Activated naive CD8-positive, alpha-beta T cell (primary cell): ENCODE results near the gene APOBEC3A.
A peak's percentile ranks its signal among the peaks of the same experiment; 100 is the strongest.

Source experiments
- H3K27ac Mint-ChIP-seq: one replicate; pipeline ENCODE4 v1.8.0; 2021; ENCODE audit warnings: mixed read lengths
- H3K27me3 Mint-ChIP-seq: one replicate; pipeline ENCODE4 v1.8.0; 2021; ENCODE audit warnings: mixed read lengths
- H3K36me3 Mint-ChIP-seq: one replicate; pipeline ENCODE4 v1.8.0; 2021; ENCODE audit warnings: mixed read lengths
- H3K4me1 Mint-ChIP-seq: one replicate; pipeline ENCODE4 v1.8.0; 2021; ENCODE audit warnings: low read depth, mixed read lengths
- H3K4me3 Mint-ChIP-seq: one replicate; pipeline ENCODE4 v1.8.0; 2021; ENCODE audit warnings: mild to moderate bottlenecking, mixed read lengths
- H3K9me3 Mint-ChIP-seq: one replicate; pipeline ENCODE4 v1.8.0; 2021; ENCODE audit warnings: low read depth, mixed read lengths

Gene APOBEC3A

GRCh38 chr22:38957046-38957770 lies at the start of gene APOBEC3A:
TSS of gene APOBEC3A (plus strand) at chr22:38957609. CDS start at chr22:38957692, 83 bp downstream.
- Mint-ChIP-seq H3K36me3 (no peaks in the 10 kb centered on the region), H3K27me3 (peaks cover 1% of the 10 kb centered on the region), H3K4me1 (peaks cover 14% of the 10 kb centered on the region), H3K9me3 (no peaks in the 10 kb centered on the region), H3K4me3 (no peak within 1 kb of the TSS), H3K27ac (no peak within 1 kb of the TSS)

DNA sequence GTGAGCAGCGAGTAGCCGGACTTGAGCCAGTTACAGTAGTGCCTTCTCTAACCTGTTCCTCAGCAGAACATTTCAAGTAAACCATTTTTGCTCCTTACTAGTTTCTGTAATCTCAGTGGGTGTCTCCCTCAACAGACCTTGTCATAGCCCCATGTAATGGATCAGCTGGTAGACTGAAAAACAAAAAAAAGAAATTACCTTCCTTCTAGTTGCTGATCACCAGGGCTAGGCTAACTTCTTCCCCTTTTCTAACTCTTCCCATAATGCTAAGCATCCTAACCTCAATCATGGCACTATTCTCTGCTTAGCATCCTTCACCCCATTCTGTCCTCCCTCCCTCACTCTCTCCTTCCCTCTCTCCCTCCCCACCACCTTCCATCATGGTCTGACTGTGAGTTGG lies 49.6 kb upstream of the APOBEC3A start:
- H3K4me1 Mint-ChIP-seq = no peaks in the 10 kb centered on the region
- H3K4me3 Mint-ChIP-seq = no peak overlapping the region
- H3K9me3 Mint-ChIP-seq = no peaks in the 10 kb centered on the region
- H3K27ac Mint-ChIP-seq = no peak overlapping the region
- peaks cover 14% of the 10 kb centered on the region for H3K27me3 Mint-ChIP-seq
- peaks cover 2% of the 10 kb centered on the region for H3K36me3 Mint-ChIP-seq

GRCh38 chr22:38911434-38911833 lies 46.0 kb upstream of the APOBEC3A start:
- H3K27me3 Mint-ChIP-seq = peaks cover 13% of the 10 kb centered on the region
- H3K4me1 Mint-ChIP-seq = no peaks in the 10 kb centered on the region

GRCh38 chr22:38919631-38920190 lies 37.7 kb upstream of the APOBEC3A start:
- no peak overlapping the region for H3K27ac Mint-ChIP-seq
- H3K9me3 Mint-ChIP-seq = no peaks in the 10 kb centered on the region
- no peaks in the 10 kb centered on the region for H3K36me3 Mint-ChIP-seq
- no peak overlapping the region for H3K4me3 Mint-ChIP-seq
- peaks cover 9% of the 10 kb centered on the region for H3K27me3 Mint-ChIP-seq
- no peaks in the 10 kb centered on the region for H3K4me1 Mint-ChIP-seq

More at GRCh38 chr22:38911434-38911833, 46.0 kb upstream of the APOBEC3A start:
- no peak overlapping the region for H3K27ac Mint-ChIP-seq
- H3K9me3 Mint-ChIP-seq = no peaks in the 10 kb centered on the region
- H3K36me3 Mint-ChIP-seq = no peaks in the 10 kb centered on the region
- H3K4me3 Mint-ChIP-seq = no peak overlapping the region

DNA sequence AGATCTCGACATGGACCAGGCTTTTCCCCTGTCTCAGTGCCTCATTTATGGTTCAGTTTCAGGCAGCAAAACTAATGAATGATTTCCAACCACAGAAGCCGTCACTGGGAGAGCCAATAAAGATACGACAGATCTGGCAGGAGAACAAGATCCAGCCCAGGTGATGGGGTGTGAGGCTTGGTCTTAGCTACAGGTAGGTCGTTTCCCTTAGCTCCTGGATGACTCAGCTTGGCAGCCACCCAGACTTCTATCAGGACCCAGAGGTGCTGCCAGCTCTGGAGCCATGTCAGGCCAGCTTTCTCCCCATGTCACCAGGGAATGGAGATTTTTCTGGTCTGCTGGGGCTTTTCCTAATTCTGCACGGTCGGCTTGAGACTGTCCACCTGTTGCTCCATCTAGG lies 36.3 kb upstream of the APOBEC3A start:
- Mint-ChIP-seq H3K4me3 (no peak overlapping the region), H3K4me1 (no peaks in the 10 kb centered on the region), H3K27me3 (peaks cover 8% of the 10 kb centered on the region), H3K36me3 (peaks cover 2% of the 10 kb centered on the region), H3K27ac (no peak overlapping the region), H3K9me3 (no peaks in the 10 kb centered on the region)

- no peaks in the 10 kb centered on the region for H3K4me1 Mint-ChIP-seq
- no peaks in the 10 kb centered on the region for H3K9me3 Mint-ChIP-seq
- peaks cover 2% of the 10 kb centered on the region for H3K36me3 Mint-ChIP-seq
- no peak overlapping the region for H3K4me3 Mint-ChIP-seq
- H3K27me3 Mint-ChIP-seq = peaks cover 8% of the 10 kb centered on the region
- H3K27ac Mint-ChIP-seq = no peak overlapping the region
Observed at GRCh38 chr22:38921806-38922205, 35.6 kb upstream of the APOBEC3A start.

DNA sequence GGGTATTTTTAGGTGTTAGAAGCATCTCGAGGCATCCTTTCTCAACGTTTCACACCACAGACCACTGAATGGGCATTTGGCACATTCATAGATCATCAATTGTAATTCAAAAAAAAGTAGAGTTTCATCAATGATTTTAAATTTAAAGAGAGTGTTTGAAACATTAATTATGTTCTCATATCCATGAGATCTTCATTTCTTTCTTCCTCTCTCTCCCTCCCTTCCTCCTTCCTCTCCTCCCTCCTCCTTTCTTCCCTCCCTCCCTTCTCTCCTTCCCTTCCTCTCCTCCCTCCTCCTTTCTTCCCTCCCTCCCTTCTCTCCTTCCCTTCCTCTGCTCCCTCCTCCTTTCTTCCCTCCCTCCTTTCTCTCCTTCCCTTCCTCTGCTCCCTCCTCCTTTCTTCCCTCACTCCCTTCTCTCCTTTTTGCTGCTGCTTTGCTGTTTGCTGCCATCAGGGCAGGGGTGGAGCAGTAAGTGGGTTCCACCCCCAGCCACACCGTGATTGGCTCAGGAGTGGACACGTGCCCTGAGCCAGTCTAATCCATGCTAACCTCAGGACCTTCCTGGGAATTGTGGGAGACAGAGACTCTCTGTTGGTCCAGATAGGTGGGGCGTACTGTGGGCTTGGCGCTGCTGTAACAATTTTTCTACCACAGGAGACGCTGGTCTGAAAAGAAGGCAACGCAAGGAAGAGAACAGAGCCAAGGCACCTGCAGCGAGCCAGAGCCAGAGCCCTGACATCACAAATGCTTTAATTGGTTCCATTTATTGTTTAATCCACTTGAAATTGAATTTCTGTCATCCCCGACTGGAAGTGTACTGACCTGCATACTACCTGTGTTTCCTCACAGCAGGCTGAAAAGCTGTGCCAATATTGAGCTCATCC lies 33.7 kb upstream of the APOBEC3A start:
- no peaks in the 10 kb centered on the region for H3K9me3 Mint-ChIP-seq
- H3K27me3 Mint-ChIP-seq = peaks cover 11% of the 10 kb centered on the region
- H3K27ac Mint-ChIP-seq = no peak overlapping the region
- peaks cover 3% of the 10 kb centered on the region for H3K36me3 Mint-ChIP-seq
- H3K4me1 Mint-ChIP-seq = peaks cover 4% of the 10 kb centered on the region
- H3K4me3 Mint-ChIP-seq = no peak overlapping the region

DNA sequence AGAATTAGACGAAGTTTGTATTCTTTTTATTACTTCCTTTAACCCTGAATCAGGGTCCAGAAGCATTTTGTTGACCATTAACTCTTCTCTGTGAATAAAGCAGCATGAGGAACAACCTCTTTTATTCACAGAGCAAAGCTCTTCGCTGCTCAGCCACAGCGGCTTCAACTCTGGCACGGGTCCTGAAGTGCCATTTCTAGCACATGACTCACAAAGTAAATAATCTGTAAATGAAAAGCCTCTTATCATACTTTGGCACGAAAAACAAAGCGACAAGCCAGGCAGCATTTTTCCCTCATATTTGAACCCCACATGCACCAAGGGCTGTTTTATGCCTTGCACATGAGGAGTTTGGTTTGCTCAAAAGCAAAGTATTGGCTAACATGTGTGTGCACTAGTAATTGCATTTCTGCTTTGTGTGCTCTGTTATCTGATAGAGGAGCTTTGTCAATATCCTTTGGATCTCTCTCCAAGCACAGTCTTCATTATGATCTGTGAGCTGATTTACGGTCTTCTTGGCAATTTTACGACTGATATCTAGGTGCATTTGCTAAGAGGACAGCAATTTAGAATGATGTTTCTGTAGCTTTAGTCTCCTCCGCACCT lies 33.0 kb upstream of the APOBEC3A start:
- Mint-ChIP-seq H3K4me3 (no peak overlapping the region), H3K9me3 (no peaks in the 10 kb centered on the region), H3K27me3 (peaks cover 13% of the 10 kb centered on the region), H3K4me1 (peaks cover 4% of the 10 kb centered on the region), H3K27ac (no peak overlapping the region), H3K36me3 (peaks cover 3% of the 10 kb centered on the region)

GRCh38 chr22:38925571-38926041 lies 31.8 kb upstream of the APOBEC3A start:
- Mint-ChIP-seq H3K9me3 (no peaks in the 10 kb centered on the region), H3K27me3 (peaks cover 13% of the 10 kb centered on the region), H3K36me3 (peaks cover 3% of the 10 kb centered on the region), H3K4me1 (peaks cover 4% of the 10 kb centered on the region), H3K27ac (no peak overlapping the region), H3K4me3 (no peak overlapping the region)

- H3K27ac Mint-ChIP-seq = no peak overlapping the region
- peaks cover 4% of the 10 kb centered on the region for H3K4me1 Mint-ChIP-seq
- peaks cover 3% of the 10 kb centered on the region for H3K36me3 Mint-ChIP-seq
- H3K4me3 Mint-ChIP-seq = peak overlapping the region; percentile 69
- peaks cover 13% of the 10 kb centered on the region for H3K27me3 Mint-ChIP-seq
- H3K9me3 Mint-ChIP-seq = no peaks in the 10 kb centered on the region
Observed at GRCh38 chr22:38927033-38927781, 30.2 kb upstream of the APOBEC3A start.

- Mint-ChIP-seq H3K36me3 (peaks cover 3% of the 10 kb centered on the region), H3K27me3 (peaks cover 14% of the 10 kb centered on the region), H3K27ac (no peak overlapping the region), H3K4me1 (peaks cover 4% of the 10 kb centered on the region), H3K9me3 (no peaks in the 10 kb centered on the region), H3K4me3 (no peak overlapping the region)
Observed at GRCh38 chr22:38930512-38930911, 26.9 kb upstream of the APOBEC3A start.

- Mint-ChIP-seq H3K27ac (no peak overlapping the region), H3K9me3 (no peaks in the 10 kb centered on the region), H3K4me3 (no peak overlapping the region), H3K27me3 (peaks cover 14% of the 10 kb centered on the region), H3K36me3 (no peaks in the 10 kb centered on the region), H3K4me1 (no peaks in the 10 kb centered on the region)
Observed at GRCh38 chr22:38935023-38935422, 22.4 kb upstream of the APOBEC3A start.

DNA sequence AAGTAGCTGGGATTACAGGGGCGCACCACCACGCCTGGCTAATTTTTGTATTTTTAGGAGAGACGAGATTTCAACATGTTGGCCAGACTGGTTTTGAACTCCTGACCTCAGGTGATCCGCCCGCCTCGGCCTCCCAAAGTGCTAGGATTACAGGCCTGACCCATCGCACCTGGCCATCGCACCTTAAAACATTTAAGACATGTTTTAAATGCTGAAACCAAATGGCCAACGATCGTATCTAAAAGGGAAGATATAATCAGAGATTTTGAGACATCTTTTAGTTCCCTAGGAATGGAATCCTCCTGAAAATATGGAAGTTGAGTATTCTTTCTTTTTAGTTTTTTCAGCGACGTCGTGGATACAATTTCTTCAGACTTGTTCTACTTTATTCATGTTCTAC lies 21.8 kb upstream of the APOBEC3A start:
- Mint-ChIP-seq H3K4me3 (no peak overlapping the region), H3K4me1 (peaks cover 2% of the 10 kb centered on the region), H3K36me3 (no peaks in the 10 kb centered on the region), H3K27me3 (peaks cover 14% of the 10 kb centered on the region), H3K9me3 (no peaks in the 10 kb centered on the region), H3K27ac (no peak overlapping the region)

- no peak overlapping the region for H3K27ac Mint-ChIP-seq
- peaks cover 10% of the 10 kb centered on the region for H3K4me1 Mint-ChIP-seq
- H3K36me3 Mint-ChIP-seq = no peaks in the 10 kb centered on the region
- no peak overlapping the region for H3K4me3 Mint-ChIP-seq
- H3K27me3 Mint-ChIP-seq = peaks cover 14% of the 10 kb centered on the region
- H3K9me3 Mint-ChIP-seq = no peaks in the 10 kb centered on the region
Observed at GRCh38 chr22:38936562-38936961, 20.8 kb upstream of the APOBEC3A start.
